DMS114 treated with DMSO at 0.1 percent for 48 hours (cell line): ENCODE data around the gene OR51V1.

Source experiments
- DNase-seq: peaks from one replicate; lab custom pipeline; 2025; ENCODE audit not compliant: unreplicated experiment; lab: John Stamatoyannopoulos, UW

The OR51V1 gene

GRCh38 chr11:5231111-5231510 is 30.6 kb upstream of the OR51V1 start:
- DNase-seq = no peak

DNA sequence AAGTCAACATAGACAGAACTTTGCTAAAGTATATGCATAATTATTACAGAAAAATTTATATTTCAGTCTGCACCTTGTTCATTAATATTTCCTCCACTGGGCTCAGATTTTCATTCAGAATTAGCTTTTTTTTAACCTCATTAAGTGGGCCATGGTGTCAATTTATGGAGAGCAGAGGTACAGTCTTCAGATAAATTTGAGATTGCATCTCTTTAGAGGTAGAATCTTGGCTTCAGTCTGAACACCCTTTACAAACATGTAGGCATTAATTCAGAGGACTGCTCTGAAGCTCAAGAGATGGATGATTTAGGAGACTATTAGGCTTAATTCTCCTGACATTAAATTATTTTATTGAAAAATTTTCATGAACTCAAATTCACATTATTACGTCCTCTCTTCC is 29.8 kb upstream of the OR51V1 start:
- no peak for DNase-seq

DNA sequence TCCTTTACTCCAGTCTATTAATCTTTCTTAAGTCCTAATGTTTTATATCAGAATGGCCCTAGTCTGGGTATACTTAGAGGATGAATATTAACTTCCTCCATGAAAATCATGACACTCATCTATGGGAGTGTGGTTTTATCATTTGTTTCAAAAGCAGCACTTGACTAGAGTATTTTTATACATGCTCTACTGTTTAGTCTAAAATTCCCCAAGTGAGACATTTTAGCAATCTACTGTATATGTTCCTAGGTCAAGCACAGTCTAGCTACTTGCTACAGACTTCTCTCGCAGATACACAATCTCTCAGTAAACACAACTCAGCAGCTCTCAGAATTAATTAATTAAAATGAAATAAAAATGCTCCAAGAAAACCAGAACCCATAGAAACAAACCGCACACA is 29.3 kb upstream of the OR51V1 start:
- no peak for DNase-seq

GRCh38 chr11:5229356-5229755 is 28.9 kb upstream of the OR51V1 start:
- no peak for DNase-seq

DNA sequence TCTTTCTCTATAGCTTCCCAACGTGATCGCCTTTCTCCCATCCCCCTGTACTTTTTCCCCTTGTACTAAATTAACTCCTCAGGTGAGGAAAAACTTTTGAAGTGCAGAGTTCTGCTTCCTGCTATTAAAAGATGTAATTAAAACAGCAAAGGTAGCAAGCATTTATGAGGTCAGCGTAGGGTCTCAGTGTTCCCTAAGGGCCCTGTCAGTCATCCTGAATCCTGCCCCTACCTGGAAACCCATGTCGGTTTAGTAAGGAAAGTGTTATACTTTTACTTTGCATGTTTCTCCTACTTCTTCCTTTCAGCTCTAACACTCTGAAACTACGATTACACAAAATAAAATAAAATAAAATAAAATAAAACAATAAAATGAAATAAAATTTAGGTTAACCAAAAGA is 27.6 kb upstream of the OR51V1 start:
- no peak for DNase-seq

GRCh38 chr11:5227681-5228080 is 27.2 kb upstream of the OR51V1 start:
- no peak for DNase-seq

DNA sequence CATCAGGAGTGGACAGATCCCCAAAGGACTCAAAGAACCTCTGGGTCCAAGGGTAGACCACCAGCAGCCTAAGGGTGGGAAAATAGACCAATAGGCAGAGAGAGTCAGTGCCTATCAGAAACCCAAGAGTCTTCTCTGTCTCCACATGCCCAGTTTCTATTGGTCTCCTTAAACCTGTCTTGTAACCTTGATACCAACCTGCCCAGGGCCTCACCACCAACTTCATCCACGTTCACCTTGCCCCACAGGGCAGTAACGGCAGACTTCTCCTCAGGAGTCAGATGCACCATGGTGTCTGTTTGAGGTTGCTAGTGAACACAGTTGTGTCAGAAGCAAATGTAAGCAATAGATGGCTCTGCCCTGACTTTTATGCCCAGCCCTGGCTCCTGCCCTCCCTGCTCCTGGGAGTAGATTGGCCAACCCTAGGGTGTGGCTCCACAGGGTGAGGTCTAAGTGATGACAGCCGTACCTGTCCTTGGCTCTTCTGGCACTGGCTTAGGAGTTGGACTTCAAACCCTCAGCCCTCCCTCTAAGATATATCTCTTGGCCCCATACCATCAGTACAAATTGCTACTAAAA is 26.3 kb upstream of the OR51V1 start, which contains the start of gene HBB:
Gene HBB (minus strand): TSS at position 340 of the 579 bp plus-strand sequence. CDS start 50 bp downstream, at position 290.
- DNase-seq = peak; percentile 2

GRCh38 chr11:5225480-5225871 is 25.0 kb upstream of the OR51V1 start:
- no peak for DNase-seq

- DNase-seq = no peak
Measured at GRCh38 chr11:5224538-5225479, 24.3 kb upstream of the OR51V1 start.

DNA sequence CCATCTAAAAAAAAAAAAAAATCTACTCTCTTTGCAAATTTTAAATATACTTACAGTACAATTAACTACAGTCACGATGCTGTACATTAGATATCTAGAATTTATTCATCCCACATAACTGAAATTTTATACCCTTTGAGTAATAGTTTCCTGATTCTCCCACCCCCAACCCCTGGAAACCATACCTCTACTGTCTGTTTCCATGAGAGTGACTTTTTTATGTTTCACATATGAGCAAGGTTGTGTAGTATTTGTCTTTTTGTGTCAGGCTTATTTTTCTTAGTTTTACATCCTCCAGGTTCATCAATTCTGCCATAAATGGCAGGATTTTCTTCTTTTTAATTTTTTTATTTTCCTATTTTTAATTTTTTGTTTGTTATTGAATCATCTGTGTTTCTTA is 23.2 kb upstream of the OR51V1 start:
- no peak for DNase-seq

GRCh38 chr11:5223146-5223545 is 22.7 kb upstream of the OR51V1 start:
- DNase-seq = no peak

DNA sequence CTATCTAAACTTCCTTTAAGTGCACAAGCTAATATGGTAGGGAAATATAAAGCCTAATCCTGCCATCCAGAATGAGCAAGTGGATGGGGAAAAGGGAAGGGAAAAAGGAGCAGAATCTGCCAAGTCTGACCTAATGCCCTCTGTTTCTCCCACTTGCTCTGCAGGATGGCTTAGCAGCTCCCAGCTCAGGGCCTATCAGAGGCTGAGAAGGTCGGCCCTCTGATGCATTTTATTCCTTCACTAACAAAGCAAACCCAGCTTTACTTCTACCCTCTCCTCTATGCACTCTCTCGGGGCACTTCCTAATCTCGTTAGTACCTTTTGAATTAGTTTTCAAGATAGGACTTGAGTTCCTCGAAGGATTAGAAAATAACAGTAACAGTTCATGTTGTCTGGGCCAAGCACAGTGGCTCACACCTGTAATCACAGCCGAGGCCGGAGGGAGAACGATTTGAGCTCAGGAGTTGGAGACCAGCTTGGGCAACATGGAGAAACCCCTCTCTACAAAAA is 9.9 kb upstream of the OR51V1 start:
- DNase-seq = no peak

DNA sequence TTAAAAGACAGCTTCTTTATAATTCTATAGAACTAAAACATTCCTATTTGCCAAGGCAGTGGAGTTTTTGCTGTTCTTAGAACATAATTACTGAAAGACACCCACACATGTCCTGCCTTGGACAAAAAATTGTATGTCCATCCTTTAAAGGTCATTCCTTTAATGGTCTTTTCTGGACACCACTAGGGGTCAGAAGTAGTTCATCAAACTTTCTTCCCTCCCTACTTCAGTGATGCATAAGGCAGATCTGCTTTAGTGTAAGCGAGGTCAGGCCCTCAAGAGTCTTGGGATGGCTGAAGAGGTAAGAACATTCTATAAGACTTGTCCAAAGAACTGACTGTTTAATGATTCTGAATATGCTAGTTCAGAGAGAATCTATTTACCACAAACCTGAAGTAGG is 4.3 kb upstream of the OR51V1 start:
- peak; percentile 0 for DNase-seq

DNA sequence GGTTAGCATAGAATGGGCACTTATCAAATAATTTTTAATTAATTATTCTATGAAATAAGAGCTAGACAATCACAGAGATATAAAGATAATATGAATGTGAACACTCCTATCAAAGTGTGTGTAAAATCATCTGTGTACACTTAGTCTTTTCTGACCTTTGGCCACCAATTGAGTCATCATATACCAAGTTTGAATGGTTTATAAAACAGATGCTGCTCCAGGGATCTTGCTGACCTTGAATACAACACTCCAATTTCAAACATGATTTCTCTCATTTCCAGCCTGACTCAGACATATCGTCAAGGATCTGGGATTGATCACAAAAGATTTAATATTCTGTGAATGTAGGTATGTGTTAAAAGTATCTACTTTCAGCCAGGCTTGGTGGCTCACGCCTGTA is 2.9 kb upstream of the OR51V1 start:
- DNase-seq = no peak

DNA sequence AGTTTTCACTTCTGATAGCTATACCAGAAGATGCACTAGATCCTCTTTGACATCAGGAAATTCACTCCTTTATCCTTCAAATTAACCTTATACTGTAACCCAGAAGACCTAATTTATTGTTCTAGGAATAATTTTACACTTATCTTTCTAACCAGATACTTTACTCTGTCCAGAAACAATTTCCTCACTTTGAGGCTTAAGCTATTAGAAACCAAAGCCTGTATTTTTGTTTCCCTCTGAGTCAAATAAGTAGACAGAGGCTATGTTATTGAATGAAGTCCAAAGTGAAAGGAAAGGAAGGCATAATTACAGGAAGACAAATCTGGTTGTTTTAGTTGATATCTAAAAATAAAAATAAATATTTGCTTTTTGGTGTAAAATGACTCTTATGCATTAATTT is 2.2 kb downstream of the OR51V1 start:
- no peak for DNase-seq

- DNase-seq = no peak
Measured at GRCh38 chr11:5197536-5197935, 2.9 kb downstream of the OR51V1 start.

DNA sequence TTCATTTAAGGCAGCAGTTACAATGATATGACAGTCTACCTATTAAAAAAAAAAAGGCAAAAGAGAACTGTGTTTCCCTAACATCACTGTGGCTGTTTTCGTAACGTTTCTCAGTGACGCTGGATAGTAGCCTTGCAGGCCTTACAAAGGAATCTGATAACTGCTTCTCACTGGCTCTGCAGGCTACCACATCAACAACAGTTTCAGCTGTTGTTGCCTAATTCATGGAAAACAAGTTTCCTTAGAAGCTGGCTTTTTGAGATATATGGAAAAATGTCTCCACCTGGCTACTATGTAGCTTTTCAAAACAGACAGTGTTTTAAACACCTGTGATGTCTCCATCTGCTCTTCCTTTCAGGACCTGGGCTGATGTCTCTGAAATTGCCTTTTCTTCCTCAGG is 3.8 kb downstream of the OR51V1 start:
- DNase-seq = no peak

DNA sequence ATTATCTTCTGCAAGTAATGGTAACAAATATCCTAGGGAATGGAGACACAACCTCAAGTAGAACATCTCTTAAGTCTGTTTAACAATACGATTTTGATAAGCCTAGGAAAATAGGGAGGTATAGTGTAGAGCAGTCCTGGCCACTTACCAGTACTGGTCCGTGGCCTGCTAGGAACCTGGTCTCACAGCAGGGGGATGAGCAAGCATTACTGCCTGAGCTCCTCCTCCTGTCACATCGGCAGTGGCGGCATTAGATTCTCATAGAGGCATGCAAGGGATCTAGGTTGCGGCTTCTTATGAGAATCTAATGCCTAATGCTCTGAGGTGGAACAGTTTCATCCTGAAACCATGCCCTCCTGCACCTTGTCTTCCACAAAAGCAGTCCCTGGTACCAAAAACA is 4.4 kb downstream of the OR51V1 start:
- DNase-seq = no peak

DNA sequence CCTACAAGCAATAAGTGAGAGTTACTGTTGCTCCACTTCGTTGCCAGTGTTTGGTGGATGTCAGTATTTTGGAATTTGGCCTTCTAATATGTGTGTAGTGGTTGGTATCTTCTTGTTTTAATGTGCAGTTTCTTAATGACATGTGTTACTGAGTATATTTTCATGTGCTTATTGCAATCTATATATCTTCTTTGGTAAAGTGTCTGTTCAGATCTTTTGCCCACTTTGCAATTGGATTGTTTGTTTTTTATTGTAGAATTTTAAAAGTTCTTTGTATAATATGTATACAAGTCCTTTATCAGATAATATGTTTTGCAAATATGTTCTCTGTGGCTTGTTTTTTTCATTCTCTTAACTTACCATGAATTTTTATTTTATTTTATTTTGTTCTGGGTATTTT is 7.7 kb downstream of the OR51V1 start:
- no peak for DNase-seq

DNA sequence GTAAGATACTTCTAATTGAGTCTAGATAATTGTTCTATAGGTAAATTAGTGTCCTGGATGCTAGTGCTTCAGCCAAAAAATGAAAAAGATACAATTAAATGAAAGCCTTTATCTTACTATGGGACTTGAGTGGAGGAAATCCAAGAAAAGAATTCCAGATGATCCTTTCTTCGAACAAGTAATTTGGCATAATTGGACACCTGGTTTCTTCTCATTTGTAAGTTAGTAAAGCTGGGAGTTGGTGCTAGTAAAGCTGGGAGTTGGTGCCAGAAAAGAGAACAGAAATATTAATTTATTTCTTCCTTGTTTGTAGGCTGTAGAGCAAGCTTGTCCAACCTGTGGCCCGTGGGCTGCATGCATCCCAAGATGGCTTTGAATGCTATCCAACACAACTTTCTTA is 12.3 kb downstream of the OR51V1 start:
- no peak for DNase-seq

DNA sequence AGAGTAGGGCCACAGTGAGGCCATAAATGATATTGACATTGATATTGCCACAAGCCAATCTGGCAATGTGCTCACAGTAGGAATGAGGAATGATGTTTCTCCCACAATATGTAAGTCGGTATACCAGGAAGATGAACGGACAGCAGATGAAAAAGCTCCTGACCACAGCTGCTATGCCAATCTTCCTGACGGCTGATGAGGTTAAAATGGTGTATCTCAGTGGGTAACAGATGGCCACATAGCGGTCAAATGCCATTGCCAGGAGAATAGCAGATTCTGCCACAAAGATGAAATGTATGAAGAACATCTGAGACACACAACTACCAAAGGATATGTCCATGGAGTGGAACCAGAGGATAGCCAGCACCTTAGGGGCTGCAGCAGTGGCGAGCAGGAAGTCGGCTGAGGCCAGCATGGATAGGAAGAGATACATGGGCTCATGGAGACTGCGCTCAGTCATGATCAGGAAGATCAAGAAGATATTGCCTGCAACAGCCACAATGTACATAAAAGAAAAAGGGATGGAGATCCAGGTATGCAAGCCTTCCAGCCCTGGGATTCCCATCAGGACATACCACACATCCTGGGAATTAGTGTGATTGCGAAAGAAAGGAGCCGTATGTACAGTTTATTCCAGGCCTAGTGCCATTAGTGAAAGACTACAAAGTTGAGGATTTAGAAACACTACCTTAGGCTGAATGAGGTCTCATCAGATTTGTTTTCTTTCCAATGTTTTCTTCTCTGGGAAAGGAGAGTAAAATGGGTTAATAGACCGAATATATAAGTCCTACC is 22.2 kb downstream of the OR51V1 start:
- DNase-seq = no peak

- no peak for DNase-seq
Measured at GRCh38 chr11:5174934-5175333, 25.5 kb downstream of the OR51V1 start.
